ENCODE data around the gene TMIGD2.

DNA sequence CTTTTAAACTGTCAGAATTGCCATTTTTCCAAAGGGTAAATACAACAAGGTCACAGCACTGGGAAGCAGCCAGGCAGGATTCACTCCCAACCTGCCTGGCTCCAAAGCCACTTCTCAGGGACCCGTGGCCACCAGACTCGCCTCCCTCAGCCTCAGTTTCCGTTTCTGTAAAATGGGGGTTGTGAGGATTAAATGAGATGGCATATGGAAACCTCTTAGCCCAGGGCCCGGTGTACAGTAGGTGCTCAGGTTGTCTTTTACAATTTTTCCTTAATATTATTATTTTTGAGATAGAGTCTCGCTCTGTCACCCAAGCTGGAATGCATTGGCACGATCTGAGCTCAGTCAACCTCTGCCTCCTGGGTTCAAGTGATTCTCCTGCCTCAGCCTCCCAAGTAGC is 45.2 kb downstream of the TMIGD2 start:
- TF ChIP-seq, protein P1, sequence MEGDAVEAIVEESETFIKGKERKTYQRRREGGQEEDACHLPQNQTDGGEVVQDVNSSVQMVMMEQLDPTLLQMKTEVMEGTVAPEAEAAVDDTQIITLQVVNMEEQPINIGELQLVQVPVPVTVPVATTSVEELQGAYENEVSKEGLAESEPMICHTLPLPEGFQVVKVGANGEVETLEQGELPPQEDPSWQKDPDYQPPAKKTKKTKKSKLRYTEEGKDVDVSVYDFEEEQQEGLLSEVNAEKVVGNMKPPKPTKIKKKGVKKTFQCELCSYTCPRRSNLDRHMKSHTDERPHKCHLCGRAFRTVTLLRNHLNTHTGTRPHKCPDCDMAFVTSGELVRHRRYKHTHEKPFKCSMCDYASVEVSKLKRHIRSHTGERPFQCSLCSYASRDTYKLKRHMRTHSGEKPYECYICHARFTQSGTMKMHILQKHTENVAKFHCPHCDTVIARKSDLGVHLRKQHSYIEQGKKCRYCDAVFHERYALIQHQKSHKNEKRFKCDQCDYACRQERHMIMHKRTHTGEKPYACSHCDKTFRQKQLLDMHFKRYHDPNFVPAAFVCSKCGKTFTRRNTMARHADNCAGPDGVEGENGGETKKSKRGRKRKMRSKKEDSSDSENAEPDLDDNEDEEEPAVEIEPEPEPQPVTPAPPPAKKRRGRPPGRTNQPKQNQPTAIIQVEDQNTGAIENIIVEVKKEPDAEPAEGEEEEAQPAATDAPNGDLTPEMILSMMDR (IDR thresholded peaks at IDR 0.05) = no peak
- TF ChIP-seq POLR2A (IDR thresholded peaks at IDR 0.05) = no peak

All from right lobe of liver (tissue), 4 donors.